ENCODE measurements around the gene ELOVL3. TPM values are rescaled to one million over a fixed set of nuclear protein-coding genes. Genes with fewer than 3 reads are reported as not detected.

ELOVL3 gene
- total RNA-seq, 4 donors from 2014 or later = 1.3 to 3.6 (median 3.2) TPM

DNA sequence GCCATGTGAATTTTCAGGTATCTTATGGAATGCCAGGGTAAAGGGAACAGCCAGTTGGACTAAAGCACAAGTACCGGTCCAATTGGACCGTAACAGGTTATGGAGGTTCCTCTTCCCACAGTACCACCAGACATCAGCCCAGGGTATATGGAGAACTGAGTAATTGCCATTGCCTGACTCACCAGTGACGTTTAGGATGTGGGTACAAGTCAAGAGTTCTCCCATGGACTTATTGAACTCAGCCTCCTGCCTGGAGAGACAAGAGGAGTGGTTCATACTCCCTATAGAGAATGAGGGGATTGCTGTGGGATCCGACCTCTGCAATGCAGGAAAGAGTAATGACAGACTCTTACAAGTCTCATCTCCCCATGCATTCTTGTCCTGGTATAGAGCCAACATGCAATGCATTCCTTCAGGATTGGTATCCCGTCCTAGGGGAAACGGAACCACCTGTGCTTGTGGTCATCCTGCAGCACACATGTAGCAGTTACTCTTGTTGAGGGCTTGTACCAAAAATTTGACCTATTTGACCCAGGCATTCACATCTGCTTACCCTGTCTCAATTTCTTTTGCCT lies 30.7 kb upstream of the ELOVL3 start:
- TF ChIP-seq, protein P1, sequence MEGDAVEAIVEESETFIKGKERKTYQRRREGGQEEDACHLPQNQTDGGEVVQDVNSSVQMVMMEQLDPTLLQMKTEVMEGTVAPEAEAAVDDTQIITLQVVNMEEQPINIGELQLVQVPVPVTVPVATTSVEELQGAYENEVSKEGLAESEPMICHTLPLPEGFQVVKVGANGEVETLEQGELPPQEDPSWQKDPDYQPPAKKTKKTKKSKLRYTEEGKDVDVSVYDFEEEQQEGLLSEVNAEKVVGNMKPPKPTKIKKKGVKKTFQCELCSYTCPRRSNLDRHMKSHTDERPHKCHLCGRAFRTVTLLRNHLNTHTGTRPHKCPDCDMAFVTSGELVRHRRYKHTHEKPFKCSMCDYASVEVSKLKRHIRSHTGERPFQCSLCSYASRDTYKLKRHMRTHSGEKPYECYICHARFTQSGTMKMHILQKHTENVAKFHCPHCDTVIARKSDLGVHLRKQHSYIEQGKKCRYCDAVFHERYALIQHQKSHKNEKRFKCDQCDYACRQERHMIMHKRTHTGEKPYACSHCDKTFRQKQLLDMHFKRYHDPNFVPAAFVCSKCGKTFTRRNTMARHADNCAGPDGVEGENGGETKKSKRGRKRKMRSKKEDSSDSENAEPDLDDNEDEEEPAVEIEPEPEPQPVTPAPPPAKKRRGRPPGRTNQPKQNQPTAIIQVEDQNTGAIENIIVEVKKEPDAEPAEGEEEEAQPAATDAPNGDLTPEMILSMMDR (IDR thresholded peaks at IDR 0.05; ENCODE audit: low read depth) = no peak

DNA sequence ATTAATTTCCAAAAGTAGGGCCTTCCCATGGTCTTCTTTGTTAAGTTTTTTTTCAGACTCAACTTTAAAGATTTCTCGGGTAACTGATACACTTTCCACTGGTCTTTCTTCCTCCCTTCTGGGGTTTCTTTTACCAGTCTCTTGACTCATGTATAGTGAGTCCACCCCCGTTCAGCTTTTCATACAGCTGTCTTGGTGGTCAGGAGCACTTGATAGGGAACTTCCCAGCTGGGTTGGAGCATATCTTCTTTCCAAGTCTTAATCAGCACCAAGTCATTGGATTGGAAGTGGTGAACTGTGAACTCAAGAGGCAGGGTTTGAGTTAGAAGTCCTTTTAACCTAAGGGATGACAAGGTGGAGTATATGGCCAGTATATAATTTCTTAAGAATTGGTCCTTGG lies 29.2 kb upstream of the ELOVL3 start:
- TF ChIP-seq, protein P1 (IDR thresholded peaks at IDR 0.05; ENCODE audit: low read depth) = no peak

DNA sequence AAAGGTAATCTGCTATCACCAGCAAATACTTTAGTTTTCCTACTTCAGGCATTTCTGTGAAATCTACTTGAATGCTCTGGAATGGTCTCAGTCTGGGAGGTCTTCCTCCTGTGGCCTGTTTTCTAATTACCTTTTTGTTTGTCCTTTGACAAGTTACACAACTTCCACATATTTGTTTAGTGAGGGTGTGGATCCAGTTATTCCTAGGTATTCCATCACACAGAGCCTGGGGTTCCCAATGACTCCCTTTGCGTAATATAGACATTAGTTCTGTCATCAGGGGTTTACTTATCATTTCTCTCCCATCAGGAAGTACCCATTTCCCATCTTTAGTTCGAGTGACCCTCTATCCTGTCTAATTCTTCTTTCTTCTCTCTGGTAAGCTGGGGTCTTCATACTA lies 28.1 kb upstream of the ELOVL3 start:
- TF ChIP-seq, protein P1 (IDR thresholded peaks at IDR 0.05; ENCODE audit: low read depth) = no peak

DNA sequence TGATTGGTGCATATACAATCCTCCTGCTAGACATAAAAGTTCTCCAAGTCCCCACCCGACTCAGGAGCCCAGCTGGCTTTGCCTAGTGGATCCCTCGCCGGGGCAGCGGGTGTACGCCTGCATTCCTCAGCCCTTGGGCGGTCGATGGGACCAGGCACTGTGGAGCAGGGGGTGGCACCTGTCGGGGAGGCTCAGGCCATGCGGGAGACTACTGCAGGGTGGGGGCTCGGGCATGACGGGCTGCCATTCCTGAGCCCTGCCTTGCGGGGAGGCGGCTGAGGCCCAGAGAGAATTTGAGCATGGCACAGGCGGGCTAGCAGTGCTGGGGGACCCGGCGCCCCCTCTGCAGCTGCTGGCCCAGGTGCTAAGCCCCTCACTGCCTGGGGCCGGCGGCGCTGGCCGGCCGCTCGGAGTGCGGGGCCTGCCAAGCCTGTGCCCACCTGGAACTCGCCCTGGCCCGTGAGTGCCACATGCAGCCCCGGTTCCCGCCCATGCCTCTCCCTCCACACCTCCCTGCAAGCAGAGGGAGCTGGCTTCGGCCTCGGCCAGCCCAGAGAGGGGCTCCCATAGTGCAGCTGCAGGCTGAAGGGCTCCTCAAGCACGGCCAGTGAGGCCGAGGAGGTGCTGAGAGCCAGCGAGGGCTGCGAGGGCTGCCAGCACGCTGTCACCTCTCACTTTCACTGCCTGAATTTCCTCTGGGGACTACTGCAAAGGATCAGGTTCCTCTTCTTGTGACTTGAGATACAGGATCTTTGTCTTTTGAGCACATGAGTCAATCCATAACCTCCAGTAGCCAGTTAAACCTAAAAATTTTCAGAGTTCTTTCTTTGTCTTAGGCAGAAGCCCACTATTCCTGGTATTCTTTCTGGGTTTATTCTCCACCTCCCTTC lies 25.1 kb upstream of the ELOVL3 start:
- TF ChIP-seq, protein P1 (IDR thresholded peaks at IDR 0.05; ENCODE audit: low read depth) = no peak

DNA sequence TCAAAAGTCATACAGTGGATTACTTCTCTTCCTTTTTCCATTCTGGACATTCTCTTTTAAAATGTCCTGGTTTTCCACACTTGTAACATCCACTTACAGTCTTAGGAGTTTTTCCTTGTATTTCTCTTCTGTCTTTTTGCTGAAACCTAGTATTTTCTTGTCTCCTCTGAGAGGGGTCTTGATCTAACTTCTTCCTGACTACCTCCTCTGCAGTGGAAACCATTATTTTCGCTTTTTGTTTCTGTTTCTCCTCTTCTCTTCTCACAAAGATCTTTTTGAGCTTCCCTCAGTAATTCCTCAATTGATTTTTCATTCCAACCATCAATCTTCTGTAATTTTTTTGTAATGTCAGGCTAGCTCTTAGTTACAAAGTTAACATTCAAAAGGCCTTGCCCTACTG lies 23.7 kb upstream of the ELOVL3 start:
- TF ChIP-seq, protein P1 (IDR thresholded peaks at IDR 0.05; ENCODE audit: low read depth) = no peak

DNA sequence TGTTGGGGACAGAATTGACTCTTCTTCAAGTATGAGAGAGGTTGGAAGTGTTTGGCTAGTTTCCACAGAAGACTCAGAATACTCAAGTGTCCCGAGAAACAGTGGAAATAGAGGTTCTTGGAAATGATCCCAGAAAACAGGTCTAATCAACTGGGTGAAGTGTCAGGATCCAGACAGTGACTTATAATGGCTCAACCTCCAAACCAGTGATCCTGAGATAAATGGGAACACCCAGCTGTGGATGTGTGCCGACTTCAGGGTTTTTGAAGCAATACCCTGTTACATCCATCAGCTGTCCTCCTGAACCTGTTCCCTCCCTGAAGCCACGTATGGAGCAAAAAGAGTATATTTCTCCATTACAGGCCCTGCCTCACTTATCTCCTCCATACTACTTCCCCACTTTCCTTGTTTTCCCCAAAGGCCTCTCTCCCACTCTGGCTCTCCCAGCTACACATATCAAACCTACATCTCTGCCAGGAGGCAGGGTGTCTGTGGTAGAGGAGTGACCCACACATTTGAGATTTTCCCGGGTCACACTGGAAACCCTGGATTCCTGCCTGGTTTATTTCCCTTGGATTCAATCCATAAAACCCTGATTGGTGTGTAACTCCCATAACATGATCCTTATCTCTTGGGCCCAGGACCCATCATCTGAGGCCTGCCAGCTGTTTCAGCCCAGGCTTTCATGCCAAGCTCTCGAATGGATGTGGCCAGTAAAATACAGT lies 17.6 kb upstream of the ELOVL3 start:
- TF ChIP-seq, protein P1 (IDR thresholded peaks at IDR 0.05; ENCODE audit: low read depth) = no peak

All from subcutaneous adipose tissue (tissue), 4 donors.